ENCODE measurements around the gene ING1. TPM values are rescaled to one million over a fixed set of nuclear protein-coding genes. Genes with fewer than 3 reads are reported as not detected.
"Not testable (repeated sequence)": the region's sequence is repeated elsewhere in the genome, so short reads cannot be mapped to it uniquely, and the experiment has no call there.

Gene ING1
- total RNA-seq, 1 donor from 2014 or later: 17.4 TPM

- peak; percentile 64 for ATAC-seq
- intact Hi-C loops (cut with DNase I): no loop called here
Observed at GRCh38 chr13:110712081-110712848, 1.2 kb upstream of the ING1 start.

GRCh38 chr13:110712849-110713641 lies 455 bp upstream of the ING1 start:
- ATAC-seq (peak; percentile 83), DNase-seq (ENCODE audit: low spot score) (peak; percentile 99)

More at GRCh38 chr13:110712081-110712848, 1.2 kb upstream of the ING1 start:
- peak; percentile 89 for DNase-seq (ENCODE audit: low spot score)

GRCh38 chr13:110713981-110714796 lies 689 bp downstream of the ING1 start:
- DNase-seq (ENCODE audit: low spot score) (peak; percentile 78), ATAC-seq (no peak)
- intact Hi-C loops (cut with DNase I): no loop called here

More at GRCh38 chr13:110712849-110713641, 455 bp upstream of the ING1 start:
- intact Hi-C loops (cut with DNase I): no loop called here

GRCh38 chr13:110714797-110715394 lies 1.4 kb downstream of the ING1 start:
- DNase-seq (ENCODE audit: low spot score) (peak; percentile 84), ATAC-seq (peak; percentile 19)
- intact Hi-C loops (cut with DNase I): no loop called here

GRCh38 chr13:110715395-110716246 lies 2.1 kb downstream of the ING1 start:
- DNase-seq (ENCODE audit: low spot score) (peak; percentile 97), ATAC-seq (peak; percentile 86)
- intact Hi-C loops (cut with DNase I): no loop called here

GRCh38 chr13:110716247-110716515 lies 2.7 kb downstream of the ING1 start:
- DNase-seq (ENCODE audit: low spot score): no peak
- ATAC-seq: no peak
- intact Hi-C loops (cut with DNase I): no loop called here

GRCh38 chr13:110719036-110719710 lies 5.7 kb downstream of the ING1 start:
- DNase-seq (ENCODE audit: low spot score) (no peak), ATAC-seq (no peak)
- intact Hi-C loops (cut with DNase I): no loop called here

- intact Hi-C loops (cut with DNase I): no loop called here
- ATAC-seq (no peak), DNase-seq (ENCODE audit: low spot score) (no peak)
Observed at GRCh38 chr13:110722971-110723370, 9.5 kb downstream of the ING1 start.

GRCh38 chr13:110723598-110723997 lies 10.1 kb downstream of the ING1 start:
- no peak for DNase-seq (ENCODE audit: low spot score)
- intact Hi-C loops (cut with DNase I): no loop called here
- no peak for ATAC-seq

- intact Hi-C loops (cut with DNase I); ATAC-seq: not testable (repeated sequence)
Observed at GRCh38 chr13:110726153-110726552, 12.7 kb downstream of the ING1 start.

GRCh38 chr13:110726726-110727125 lies 13.2 kb downstream of the ING1 start:
- no peak for ATAC-seq
- intact Hi-C loops (cut with DNase I): no loop called here

More at GRCh38 chr13:110726153-110726552, 12.7 kb downstream of the ING1 start:
- not testable (repeated sequence) for DNase-seq (ENCODE audit: low spot score)

GRCh38 chr13:110731072-110731471 lies 17.6 kb downstream of the ING1 start:
- ATAC-seq (no peak), DNase-seq (ENCODE audit: low spot score) (no peak)
- intact Hi-C loops (cut with DNase I): no loop called here

More at GRCh38 chr13:110726726-110727125, 13.2 kb downstream of the ING1 start:
- no peak for DNase-seq (ENCODE audit: low spot score)

GRCh38 chr13:110734561-110734960 lies 21.1 kb downstream of the ING1 start:
- ATAC-seq (no peak), DNase-seq (ENCODE audit: low spot score) (no peak)
- intact Hi-C loops (cut with DNase I): no loop called here

GRCh38 chr13:110737555-110737954 lies 24.1 kb downstream of the ING1 start:
- no peak for DNase-seq (ENCODE audit: low spot score)
- no peak for ATAC-seq
- intact Hi-C loops (cut with DNase I): no loop called here

GRCh38 chr13:110743687-110744086 lies 30.2 kb downstream of the ING1 start:
- intact Hi-C loops (cut with DNase I): no loop called here
- ATAC-seq (no peak), DNase-seq (ENCODE audit: low spot score) (no peak)

GRCh38 chr13:110746438-110746837 lies 32.9 kb downstream of the ING1 start:
- no peak for ATAC-seq
- no peak for DNase-seq (ENCODE audit: low spot score)
- intact Hi-C loops (cut with DNase I): no loop called here

GRCh38 chr13:110748271-110748670 lies 34.8 kb downstream of the ING1 start:
- ATAC-seq (no peak), DNase-seq (ENCODE audit: low spot score) (no peak)
- intact Hi-C loops (cut with DNase I): no loop called here

GRCh38 chr13:110756219-110756631 lies 42.7 kb downstream of the ING1 start:
- ATAC-seq (no peak), DNase-seq (ENCODE audit: low spot score) (no peak)
- intact Hi-C loops (cut with DNase I): no loop called here

All from sciatic nerve (tissue), 2 donors.